DLD1 (cell line): Measurements from ENCODE around the gene BPIFB1.

Experiments
- in situ Hi-C: cut with HindIII; loops from 2 replicates; pipeline ENCODE4 v1.10.0; 2017; ENCODE audit warnings: low sequenced_read_pairs

The BPIFB1 gene

DNA sequence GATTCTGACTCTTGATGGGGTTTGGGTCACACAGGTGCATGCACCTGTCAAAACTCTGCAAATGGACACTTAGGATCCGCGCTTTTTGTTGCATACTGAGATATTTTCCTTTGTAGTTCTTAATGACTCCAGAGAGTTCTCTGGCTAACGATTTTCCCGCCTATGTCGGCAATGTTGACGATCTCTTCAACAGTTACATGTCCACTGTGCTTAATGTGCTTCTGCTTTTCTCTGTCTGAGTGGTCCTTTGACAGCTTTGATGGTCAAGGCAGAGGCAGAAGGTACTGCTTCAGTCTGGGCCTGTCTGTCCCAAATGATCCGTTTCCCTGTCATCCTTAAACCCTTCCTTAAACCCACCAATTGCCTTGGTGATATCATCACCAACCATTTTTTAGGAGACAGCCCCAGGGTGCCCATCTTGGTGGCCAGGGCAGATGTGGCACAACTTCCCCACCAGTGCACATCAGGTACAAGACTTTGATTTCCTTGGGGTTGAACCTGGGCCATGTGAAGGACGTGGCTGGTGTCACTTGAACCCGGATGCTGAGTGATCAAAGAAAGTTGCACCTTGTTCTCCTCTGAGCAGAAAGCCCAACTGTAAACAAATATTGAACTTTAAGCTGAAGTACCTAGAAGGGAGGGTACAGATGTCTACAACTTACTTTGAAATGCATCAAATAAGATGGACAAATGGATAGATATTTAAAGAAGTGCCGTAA is 10.7 kb upstream of the BPIFB1 start:
- in situ Hi-C loops = no loop called here

DNA sequence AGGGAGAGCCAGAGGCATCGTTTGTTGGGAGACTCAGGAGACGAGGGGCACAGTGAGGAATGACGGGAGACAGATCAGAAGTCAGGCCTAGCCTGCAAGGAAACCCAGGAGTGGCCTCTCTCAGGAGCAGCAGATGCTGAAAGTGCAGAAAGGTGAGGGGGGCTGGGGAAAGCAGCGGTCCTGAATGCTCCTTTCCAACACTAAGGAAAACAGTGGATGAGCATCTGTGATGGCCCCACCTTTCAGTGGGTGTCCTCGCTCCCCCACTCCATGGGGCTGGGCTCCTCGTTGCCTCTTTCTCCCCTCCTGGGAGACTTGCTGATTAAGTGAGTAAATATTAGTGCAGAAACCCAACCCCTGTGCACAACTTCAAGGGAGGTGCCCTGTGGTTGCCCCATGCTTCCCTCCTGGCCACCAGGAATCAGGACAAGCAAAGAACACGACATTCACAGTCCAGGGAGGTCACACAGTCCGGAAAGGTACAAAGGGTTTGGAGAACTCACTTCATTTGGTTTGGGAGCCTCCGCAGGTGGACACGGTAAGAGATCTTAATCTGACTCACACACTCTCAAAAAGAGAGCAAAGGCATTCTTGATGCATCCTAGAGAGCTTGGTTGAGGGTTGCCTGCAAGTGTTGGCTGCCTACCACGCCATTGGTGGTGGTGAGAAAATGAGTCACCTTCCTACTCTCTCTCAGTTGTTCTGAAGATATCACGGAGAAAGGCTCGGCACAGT is 9.7 kb upstream of the BPIFB1 start:
- in situ Hi-C loops = no loop called here

DNA sequence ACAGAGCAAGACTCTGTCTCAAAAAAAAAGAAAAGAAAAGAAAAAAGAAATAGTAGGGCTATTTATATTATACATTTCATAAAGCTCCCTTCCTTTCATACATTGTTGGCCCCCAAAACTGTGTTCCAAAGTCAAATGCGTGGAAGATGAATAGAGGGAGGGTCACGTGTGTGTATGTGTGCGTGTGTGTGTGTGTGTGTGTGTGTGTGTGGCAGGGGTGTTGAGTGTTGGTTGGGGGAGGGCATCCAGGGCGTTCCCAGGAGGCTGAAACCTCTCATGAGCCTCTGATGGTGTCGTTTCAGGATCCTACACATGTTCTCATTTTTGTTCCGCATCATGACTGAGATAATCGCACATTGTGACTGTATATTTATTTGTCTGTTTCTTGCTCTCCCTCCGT is 7.8 kb upstream of the BPIFB1 start:
- in situ Hi-C loops = no loop called here

DNA sequence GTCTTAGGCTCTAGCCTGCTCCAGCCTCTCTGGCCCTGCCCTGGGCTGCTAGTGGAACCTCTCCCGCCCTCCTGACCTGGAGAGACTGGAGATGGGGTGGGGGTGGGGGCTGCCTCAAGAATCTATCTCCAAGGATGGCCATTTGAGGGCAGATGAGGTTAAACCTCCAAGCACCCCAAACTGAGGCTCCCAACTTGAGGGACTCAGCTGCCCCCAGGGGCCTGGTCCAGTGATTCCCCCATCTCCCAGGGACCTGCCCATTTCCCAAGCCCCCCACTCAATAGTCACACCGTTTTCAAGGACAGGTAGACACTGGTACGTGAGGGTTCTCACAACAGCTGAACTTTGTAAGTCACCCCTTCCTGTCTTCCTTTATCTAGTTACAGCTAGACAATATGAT is 7.1 kb upstream of the BPIFB1 start:
- in situ Hi-C loops = no loop called here

DNA sequence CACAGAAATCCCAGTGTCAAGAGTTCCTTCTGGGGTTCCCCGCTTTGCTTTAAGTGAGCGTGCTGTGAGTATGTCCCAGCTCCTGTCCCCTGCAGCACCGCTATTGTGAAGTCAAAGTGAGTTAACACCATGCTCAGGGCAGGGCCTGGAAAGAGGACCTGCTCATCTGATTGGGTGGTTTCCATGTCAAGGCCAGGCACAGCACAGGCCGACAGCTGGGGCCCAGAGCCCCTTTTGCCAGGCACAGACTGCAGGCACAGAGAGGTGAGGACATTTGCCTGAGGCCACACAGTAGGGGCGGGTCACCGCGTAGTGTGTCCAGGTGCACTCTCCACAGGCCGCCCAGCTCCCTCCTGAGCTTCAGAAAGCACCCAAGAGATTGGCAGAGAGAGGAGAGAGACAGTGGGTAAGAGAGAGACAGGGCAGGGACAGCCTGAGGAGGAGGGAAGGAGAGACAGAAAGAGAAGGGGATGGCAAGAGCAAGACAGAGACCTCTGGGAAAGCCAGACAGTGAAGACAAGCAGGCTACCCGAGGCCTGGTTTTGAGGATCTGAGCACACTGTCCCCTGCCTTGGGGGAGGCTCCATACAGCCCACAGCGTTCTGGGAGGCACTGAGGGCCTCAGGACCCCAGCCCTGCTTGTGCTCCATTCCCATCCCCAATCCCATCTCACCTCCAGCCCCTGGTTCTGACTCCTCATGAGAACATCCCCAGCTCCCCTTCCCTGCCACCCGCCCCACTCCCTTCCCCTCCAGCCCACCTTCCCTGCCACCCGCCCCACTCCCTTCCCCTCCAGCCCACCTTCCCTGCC is 6.5 kb upstream of the BPIFB1 start:
- in situ Hi-C loops = no loop called here

- in situ Hi-C loops = no loop called here
Observed at GRCh38 chr20:33277471-33278441, 5.3 kb upstream of the BPIFB1 start.

DNA sequence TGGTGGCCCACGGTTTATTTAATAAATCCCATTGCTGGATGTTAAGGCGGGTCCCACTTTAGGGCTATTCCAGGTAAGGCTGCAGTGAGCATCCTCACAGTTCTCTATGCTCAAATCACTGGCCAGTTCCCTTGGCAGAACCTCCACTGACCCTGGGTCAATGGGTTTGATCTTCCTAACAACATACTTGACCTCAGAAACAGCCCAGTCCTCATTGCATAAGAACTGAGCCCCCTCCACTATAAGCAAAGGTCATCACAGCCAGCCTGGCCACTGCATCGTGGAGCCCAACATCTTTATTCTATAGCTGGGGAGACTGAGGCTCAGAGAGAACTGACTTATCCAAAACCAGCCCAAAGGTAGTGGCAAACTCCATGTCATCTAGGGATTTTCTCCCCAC is 4.3 kb upstream of the BPIFB1 start:
- in situ Hi-C loops = no loop called here

DNA sequence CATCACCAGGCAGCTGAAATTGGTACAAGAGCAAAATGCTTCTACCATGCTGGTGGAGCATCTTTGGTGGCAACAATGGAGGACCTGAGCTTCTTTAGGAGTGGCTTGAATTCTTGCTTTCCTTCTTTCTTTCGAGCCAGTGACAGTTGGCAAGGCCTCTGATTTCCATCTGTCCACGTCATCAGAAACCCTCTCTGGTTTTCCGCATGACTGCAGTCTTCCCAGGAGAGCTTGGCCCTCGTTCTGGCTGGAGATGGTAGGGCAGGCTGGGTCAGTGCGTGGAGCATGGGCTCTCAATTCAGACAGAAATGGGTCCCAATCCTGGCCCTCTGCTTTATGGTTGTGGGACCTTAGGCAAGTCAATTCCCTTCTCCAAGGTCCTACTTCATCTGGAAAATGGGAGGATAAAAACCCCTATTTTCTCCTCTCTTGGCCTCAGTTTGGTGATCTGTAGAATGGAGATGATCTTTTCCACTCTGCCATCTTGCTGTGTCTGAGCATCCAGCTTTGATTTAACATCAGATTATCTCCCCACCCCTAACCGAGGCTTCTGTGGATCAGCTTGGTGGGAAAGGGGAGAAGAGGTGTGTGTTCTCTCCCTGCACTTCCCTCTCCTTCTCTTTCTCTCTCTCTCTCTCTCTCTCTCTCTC is 3.6 kb upstream of the BPIFB1 start:
- in situ Hi-C loops = no loop called here

DNA sequence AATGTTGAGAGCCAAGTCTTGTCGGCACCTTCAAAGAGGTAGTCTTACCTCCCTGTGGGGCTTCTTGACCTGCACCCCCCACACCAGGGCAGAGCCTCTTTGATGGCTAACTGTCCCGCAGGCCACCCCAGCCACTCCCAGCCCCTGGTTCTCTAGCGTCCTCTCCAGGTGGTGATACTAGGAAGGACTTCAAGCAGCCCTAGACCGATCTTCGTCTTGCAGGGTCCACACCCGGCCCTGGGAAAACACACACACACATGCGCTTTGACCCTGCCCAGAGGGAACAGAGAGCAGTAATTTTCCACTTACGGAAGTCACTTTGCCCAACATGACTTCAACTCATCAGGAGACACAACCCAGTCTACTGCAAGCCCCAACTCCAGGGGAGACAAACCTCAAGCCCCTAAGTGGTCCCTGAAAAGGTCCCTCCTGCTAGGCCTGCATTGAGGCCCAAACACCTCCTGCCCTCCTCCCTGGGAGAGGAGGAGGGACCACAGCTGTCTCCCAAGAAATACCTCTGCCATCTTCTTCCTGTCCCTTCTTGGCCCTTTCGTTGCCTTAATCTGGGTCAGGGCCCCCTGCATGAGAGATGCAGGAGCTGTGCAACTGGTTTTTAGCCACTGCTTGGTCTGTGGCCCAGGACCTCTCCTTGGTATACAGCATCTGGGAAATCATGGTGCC is 2.9 kb upstream of the BPIFB1 start:
- in situ Hi-C loops = no loop called here

DNA sequence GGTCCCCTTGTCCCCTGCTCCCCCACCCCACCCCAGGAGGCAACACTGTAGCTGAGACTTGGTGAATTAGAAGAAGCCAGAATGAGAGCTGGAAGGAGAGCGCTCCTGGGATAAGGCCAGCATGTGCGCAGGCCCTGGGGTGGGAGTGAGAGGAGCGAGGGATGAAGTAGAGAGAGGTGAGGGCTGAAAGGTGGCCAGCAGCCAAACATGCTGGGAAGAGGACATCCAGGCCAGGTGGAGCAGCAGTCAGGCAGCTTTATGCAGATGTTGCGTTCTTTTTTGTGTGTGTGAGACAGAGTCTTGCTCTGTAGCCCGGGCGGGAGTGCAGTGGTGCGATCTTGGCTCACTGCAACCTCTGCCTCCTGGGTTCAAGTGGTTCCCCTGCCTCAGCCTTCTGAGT is 2.2 kb upstream of the BPIFB1 start:
- in situ Hi-C loops = no loop called here

DNA sequence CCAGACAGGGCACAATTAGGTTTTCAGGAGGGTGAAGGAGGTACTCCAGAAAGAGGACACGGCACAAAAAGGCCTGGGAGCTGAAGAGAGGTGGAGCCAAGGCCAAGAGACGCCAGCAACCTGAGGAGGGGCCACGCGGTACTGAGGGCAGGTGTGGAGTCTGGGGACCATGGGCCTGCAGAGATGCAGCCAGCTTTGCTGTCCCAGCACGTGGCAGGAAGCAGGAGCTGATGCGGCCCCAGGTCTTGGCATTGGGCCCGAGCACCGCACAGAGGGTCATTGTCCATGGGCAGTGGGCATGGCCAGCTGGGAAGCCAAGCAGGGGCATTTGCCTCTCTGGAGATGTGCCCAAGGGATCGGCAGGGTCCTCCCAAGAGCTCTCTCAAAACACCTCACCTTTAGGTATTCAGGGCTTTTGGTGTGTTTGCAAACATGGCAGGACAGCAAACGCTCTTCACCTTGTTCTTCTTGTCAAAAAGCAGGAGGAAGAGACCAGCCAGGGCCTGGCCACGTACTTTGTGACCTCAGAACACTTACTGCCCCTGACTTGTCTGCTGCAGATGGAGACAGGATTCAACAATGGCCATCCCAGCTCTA is 1.4 kb upstream of the BPIFB1 start:
- in situ Hi-C loops = no loop called here

DNA sequence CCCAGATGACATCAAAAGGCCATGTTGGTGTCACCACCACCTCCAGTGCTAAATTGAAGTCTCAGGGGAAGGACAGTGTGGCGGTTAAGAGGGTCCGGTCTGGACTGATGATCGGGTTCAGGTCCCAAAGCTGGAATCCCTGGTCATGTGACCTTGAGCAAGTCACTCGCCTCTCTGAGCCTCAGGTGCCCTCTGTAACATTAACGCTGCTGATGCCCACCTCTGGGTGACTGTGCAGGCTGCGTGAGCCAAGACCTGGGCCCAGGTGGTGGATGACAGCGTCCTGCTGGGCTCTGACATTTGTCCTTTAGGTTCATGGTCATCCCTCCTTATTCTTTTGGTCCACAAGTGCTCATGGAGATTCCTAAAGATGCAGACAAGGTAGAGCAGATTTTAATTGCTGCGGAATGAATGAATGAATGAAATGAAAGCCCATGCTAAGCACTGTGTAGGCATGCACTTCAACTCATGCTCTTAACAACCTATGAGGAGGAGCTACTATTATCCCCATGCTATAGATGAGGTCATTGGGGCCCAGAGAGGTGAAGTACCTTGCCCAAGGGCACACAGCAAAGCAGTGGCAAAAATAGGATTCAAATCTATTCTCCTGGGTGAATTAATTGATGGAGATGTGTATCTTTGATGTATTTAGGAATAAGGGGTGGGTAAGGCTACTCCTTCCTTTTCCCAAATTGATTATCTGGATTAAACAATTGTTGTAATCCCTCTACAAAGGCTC is 649 bp upstream of the BPIFB1 start:
- in situ Hi-C loops = no loop called here

GRCh38 chr20:33284284-33284683 is 1.3 kb downstream of the BPIFB1 start:
- in situ Hi-C loops = no loop called here

GRCh38 chr20:33284937-33285336 is 1.9 kb downstream of the BPIFB1 start:
- in situ Hi-C loops = no loop called here

- in situ Hi-C loops = no loop called here
Observed at GRCh38 chr20:33285861-33286495, 3.0 kb downstream of the BPIFB1 start.

DNA sequence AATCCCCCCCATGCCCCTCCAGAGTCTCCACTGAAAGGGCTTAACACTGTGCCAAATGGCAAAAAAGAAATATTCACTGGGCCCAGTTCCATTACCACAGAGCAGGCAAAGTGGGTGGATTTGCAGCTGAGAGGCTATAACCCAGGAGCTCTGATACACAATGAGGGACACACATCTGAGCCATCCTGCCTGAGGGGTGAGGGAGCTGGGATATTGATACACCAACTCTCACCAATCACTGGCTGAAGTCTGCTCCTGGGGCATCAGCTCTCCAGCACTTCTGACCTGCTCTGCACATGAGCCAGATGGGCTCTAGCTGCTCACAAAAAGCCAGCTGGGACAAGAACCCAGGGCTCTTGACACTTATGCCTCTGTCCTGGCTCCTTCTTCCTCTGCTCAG is 4.9 kb downstream of the BPIFB1 start:
- in situ Hi-C loops = no loop called here

- in situ Hi-C loops = no loop called here
Observed at GRCh38 chr20:33290852-33291251, 7.8 kb downstream of the BPIFB1 start.

DNA sequence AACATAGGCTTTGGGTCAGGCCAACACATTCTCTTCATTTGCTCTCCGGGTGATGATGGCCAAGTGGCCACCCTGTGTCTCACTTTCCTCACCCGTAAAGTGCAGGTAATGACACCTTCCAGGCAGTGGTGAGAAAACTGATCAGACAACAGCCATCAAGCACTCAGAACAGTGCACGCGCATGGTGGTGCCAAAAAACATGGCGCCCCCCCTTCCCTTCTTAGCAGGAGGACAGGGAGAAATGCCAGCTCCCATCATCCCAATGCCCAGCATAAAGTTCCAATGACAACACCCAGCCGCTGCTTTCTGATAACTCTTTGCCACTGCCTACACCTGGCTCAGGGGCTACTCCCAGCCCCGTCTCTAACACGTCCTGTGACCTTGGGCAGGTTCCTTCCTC is 8.4 kb downstream of the BPIFB1 start:
- in situ Hi-C loops = no loop called here
